HepG2 (cell line): ENCODE measurements around the gene ACAD11. TPM values are rescaled to one million over a fixed set of nuclear protein-coding genes. Genes with fewer than 3 reads are reported as not detected.

Experiments
- ATAC-seq: fragments of 200-7000 bp; cut with Tn5 transposase; 3 replicates; pipeline ENCODE4 v1.9.1; 2020; ENCODE audit warnings: mild to moderate bottlenecking, moderate library complexity
- BruUV-seq: library from RNA; stranded (reverse); fragments of 400-500 nt; replicated peaks from 2 replicates; lab custom pipeline; 2021; lab: Mats Ljungman, UMichigan
- CTCF ChIA-PET: fragments of 300-600 bp; formaldehyde crosslinking; extraction: SDS; loops from one replicate; lab custom pipeline; 2021; ENCODE audit warnings: low total read pairs, inconsistent platforms, low intra/inter-chr PET ratio; lab: Yijun Ruan, JAX
- POLR2A ChIA-PET: fragments of 350-600 bp; sonication (Branson Sonifier 250); formaldehyde crosslinking; loops from one replicate; lab custom pipeline; 2020; ENCODE audit warnings: antibody characterized with exemption, inconsistent platforms; lab: Yijun Ruan, JAX
- DNase-seq: peaks from one replicate; pipeline ENCODE4 v3.0.0-alpha.2; 2015; ENCODE audit warnings: low spot score
- FAIRE-seq: peaks from 3 replicates; lab custom pipeline; 2011; peaks lifted over from hg19 to GRCh38; lab: Jason Lieb, UNC
- H2AFZ ChIP-seq: one replicate; pipeline ENCODE4 v1.6.1; 2011; ENCODE audit warnings: low read length, inconsistent platforms
- H3K27ac ChIP-seq: fragments of 300-600 bp; 3 replicates; pipeline ENCODE4 v1.8.0; 2011; ENCODE audit warnings: mixed run types, mild to moderate bottlenecking, mixed read lengths, low read length, inconsistent platforms; ENCODE audit not compliant: insufficient read depth; ENCODE audit errors: extremely low read length
- H3K27me3 ChIP-seq, 2 experiments: fragments of 200-600 bp in 1 of 2; 2 replicates in 1 of 2; 3 replicates in 1 of 2; pipeline versions ENCODE4 v1.6.0 to v1.8.0; 2011; ENCODE audit warnings: low read length in 2 of 2, mild to moderate bottlenecking in 2 of 2, moderate library complexity in 2 of 2, inconsistent platforms in 1 of 2; ENCODE audit not compliant: insufficient read depth in 2 of 2, control insufficient read depth in 1 of 2
- H3K36me3 ChIP-seq, 2 experiments: fragments of 200-600 bp in 1 of 2; replicated peaks in 1 of 2; 2 replicates in 1 of 2; 3 replicates in 1 of 2; pipeline versions ENCODE4 v1.5.1 to v1.8.0; 2011; ENCODE audit warnings: low read length in 2 of 2, inconsistent platforms in 1 of 2; ENCODE audit not compliant: insufficient read depth in 2 of 2, control insufficient read depth in 1 of 2
- H3K4me1 ChIP-seq: 2 replicates; pipeline ENCODE4 v1.5.1; 2012; ENCODE audit warnings: low read length, inconsistent platforms; ENCODE audit not compliant: insufficient read depth
- H3K4me2 ChIP-seq: 2 replicates; pipeline ENCODE4 v1.6.0; 2011; ENCODE audit warnings: low read depth, low read length, inconsistent platforms
- H3K4me3 ChIP-seq, 3 experiments: fragments of 200-600 bp in 1 of 3; sonication (generic), shearing (Covaris generic) in 1 of 3; replicated peaks in 1 of 3; 2 replicates each; pipeline ENCODE4 v1.5.1; 2011 to 2016; ENCODE audit warnings: low read length in 3 of 3, inconsistent platforms in 2 of 3, low read depth in 2 of 3, mild to moderate bottlenecking in 2 of 3, control low read depth in 1 of 3, mixed read lengths in 1 of 3; ENCODE audit not compliant: insufficient read depth in 1 of 3
- H3K79me2 ChIP-seq: one replicate; pipeline ENCODE4 v1.6.1; 2011; ENCODE audit warnings: low read length, inconsistent platforms; ENCODE audit not compliant: insufficient read depth
- H3K9ac ChIP-seq: 2 replicates; pipeline ENCODE4 v1.6.0; 2011; ENCODE audit warnings: mild to moderate bottlenecking, low read depth, low read length, inconsistent platforms; ENCODE audit not compliant: insufficient read depth
- H3K9me3 ChIP-seq: 2 replicates; pipeline ENCODE4 v1.5.1; 2012; ENCODE audit warnings: mild to moderate bottlenecking, low read length
- H4K20me1 ChIP-seq: 2 replicates; pipeline ENCODE4 v1.6.0; 2011; ENCODE audit warnings: inconsistent platforms, mild to moderate bottlenecking, low read length, moderate library complexity; ENCODE audit not compliant: insufficient read depth
- BRD4 ChIP-seq: sonication (generic); formaldehyde crosslinking; IDR thresholded peaks from 2 replicates; pipeline ENCODE4 v1.4.0; 2020; ENCODE audit warnings: missing genetic modification reagents
- CEBPB ChIP-seq: IDR thresholded peaks from 2 replicates; pipeline ENCODE4 v1.6.1; 2011; ENCODE audit warnings: low read depth, low read length, improper control_type of control experiment, borderline replicate concordance
- DR1 ChIP-seq: sonication (generic); formaldehyde crosslinking; IDR thresholded peaks from 2 replicates; pipeline ENCODE4 v1.8.0; 2021; ENCODE audit warnings: mild to moderate bottlenecking, missing genetic modification reagents, inconsistent platforms
- HHEX ChIP-seq: IDR thresholded peaks from 2 replicates; pipeline ENCODE4 v1.6.1; 2016; ENCODE audit warnings: control low read depth
- MTERF4 ChIP-seq: sonication (generic); formaldehyde crosslinking; IDR thresholded peaks from 2 replicates; pipeline ENCODE4 v1.8.0; 2023; ENCODE audit warnings: mild to moderate bottlenecking, missing genetic modification reagents
- RAD51 ChIP-seq: fragments of 450-650 bp; IDR thresholded peaks from 2 replicates; pipeline ENCODE4 v1.6.1; 2016; ENCODE audit warnings: borderline replicate concordance
- SOX5 ChIP-seq: IDR thresholded peaks from 2 replicates; pipeline ENCODE4 v1.6.1; 2016; ENCODE audit warnings: borderline replicate concordance
- ZNF224 ChIP-seq: sonication (generic); formaldehyde crosslinking; IDR thresholded peaks from 2 replicates; pipeline ENCODE4 v1.5.0; 2020; ENCODE audit warnings: mild to moderate bottlenecking, missing genetic modification reagents
- WGBS: methylation state at CpG from one replicate; pipeline ENCODE4 v1.1.6; 2017; ENCODE audit warnings: low lambda C conversion rate; 5-methylcytosine and 5-hydroxymethylcytosine counted together
- in situ Hi-C: cut with HindIII; loops from 2 replicates; pipeline ENCODE4 v1.10.0; 2017; ENCODE audit warnings: low pct_unique_long_range_greater_than_20kb; ENCODE audit not compliant: extremely low pct_ligation_motif_present
- intact Hi-C: fragments of 100-400 bp; cut with micrococcal nuclease; formaldehyde crosslinking; loops from one replicate; pipeline ENCODE4 v1.10.0; 2022; ENCODE audit not compliant: unreplicated experiment
- polyA plus RNA-seq, 8 experiments: library from polyadenylated mRNA; depleted of rRNA in 3 of 8; stranded (reverse) in 7 of 8; unstranded in 1 of 8; fragments of >200 nt; fragmentation: Illumina TruSeq in 4 of 8; extraction: Trizol in 4 of 8; gene quantifications; 2 replicates each; pipeline versions ENCODE4 v1.2.1 to v1.2.3, GENCODE V29; 2011 to 2016; ENCODE audit warnings: low read depth in 4 of 8, missing spikeins in 1 of 8, mixed read lengths in 1 of 8; ENCODE audit not compliant: insufficient read depth in 1 of 8
- total RNA-seq, 5 experiments: library from RNA; depleted of rRNA; stranded (reverse); fragments of >200 nt; fragmentation: Illumina TruSeq; extraction: Trizol; gene quantifications; 2 replicates each; pipeline ENCODE4 v1.2.3, GENCODE V29; 2016; ENCODE audit warnings: low read depth in 1 of 5

ACAD11 gene
- total and polyA plus RNA-seq, 2 of the 13 experiments (the other 11 are each of a cell fraction or from before 2014, with no cell fraction given) = 30.6 to 56.9 TPM

DNA sequence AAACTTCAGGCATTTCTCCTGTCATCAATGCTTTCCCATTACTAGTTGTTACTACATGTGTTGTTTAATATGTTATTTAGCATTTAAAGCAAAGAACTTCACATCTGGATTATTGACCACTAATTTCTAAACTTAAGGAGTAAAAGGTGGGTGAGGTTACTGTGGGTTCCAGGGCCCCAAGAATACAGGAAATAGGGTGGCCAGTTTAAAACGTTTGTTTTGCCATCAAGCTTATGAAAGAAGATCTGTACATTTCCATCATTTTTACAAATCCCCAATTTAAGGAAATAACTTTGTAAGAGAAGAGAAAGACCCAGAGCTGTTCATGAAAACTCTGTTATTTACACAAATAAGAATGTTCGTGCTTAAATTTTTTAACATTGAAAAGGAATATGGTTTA, 117.0 kb downstream of the ACAD11 start (continued):
- TF ChIP-seq BRD4 (CRISPR knock-in tag) = no peak
- no peak for TF ChIP-seq DR1
- TF ChIP-seq SOX5 (CRISPR knock-in tag) = no peak
- TF ChIP-seq HHEX (CRISPR knock-in tag) = no peak

- Histone ChIP-seq H3K79me2 (no peaks in the 10 kb centered on the region), H3K27me3 (no peaks in the 10 kb centered on the region), H3K4me1 (peaks cover 39% of the 10 kb centered on the region), H3K9ac (no peak overlapping the region), H3K4me3 (no peak overlapping the region), H4K20me1 (no peaks in the 10 kb centered on the region), H3K27ac (no peak overlapping the region), H3K4me2 (no peak overlapping the region), H2AFZ (no peak overlapping the region), H3K36me3 (peaks cover 1 to 15% of the 10 kb centered on the region in 2 experiments; a peak in 4 of 5 replicates), H3K9me3 (no peaks in the 10 kb centered on the region)
- no peak for FAIRE-seq
- intact Hi-C loops (no loop called here), in situ Hi-C loops (loop anchor here (5.0 to 25.0 kb wide), 2 partner anchors 98 to 848 kb away; no protein-coding TSS in a partner anchor)
- ChIA-PET CTCF (no interaction called here), POLR2A (no interaction called here)
- TF ChIP-seq ZNF224 = no peak
- TF ChIP-seq RAD51 = no peak
- no peak for TF ChIP-seq MTERF4 (CRISPR knock-in tag)
- TF ChIP-seq CEBPB = peak; percentile 55; the same call in 1 of the 2 replicates
- WGBS = 73% methylated on average over 3 of the region's 3 CpGs
- no peak for DNase-seq
- ATAC-seq = no peak
- BruUV-seq = no TSS peak
These were observed 119.9 kb downstream of the ACAD11 start for GRCh38 chr3:132539681-132540080.
